Sciatic nerve (tissue), 2 donors: ENCODE results near the gene PATZ1. TPM values are rescaled to one million over a fixed set of nuclear protein-coding genes. Genes with fewer than 3 reads are reported as not detected.
"Not testable (repeated sequence)": the region's sequence is repeated elsewhere in the genome, so short reads cannot be mapped to it uniquely, and the experiment has no call there.

Experiments
- ATAC-seq: fragments of 200-7000 bp; cut with Tn5 transposase; one replicate; pipeline ENCODE4 v1.9.1; 2020; ENCODE audit warnings: mild to moderate bottlenecking, moderate library complexity
- DNase-seq: peaks from one replicate; pipeline ENCODE4 v3.0.0-alpha.2; 2020; ENCODE audit warnings: low spot score
- intact Hi-C: fragments of 100-400 bp; cut with DNase I; formaldehyde crosslinking; loops from one replicate; pipeline ENCODE4 v1.14.2; 2022
- total RNA-seq: library from RNA; stranded (reverse); fragmentation: NEBNext Ultra II Directional; extraction: Animal tissue kit (Norgen Biotek cat#: 25700); gene quantifications from one replicate; pipeline ENCODE4 v1.2.1, GENCODE V29; 2021
- donor health status: DM: no; HTN: no; CAD: no.
- donor health status: DM: no; HTN: no; CAD: no.

Gene PATZ1
- total RNA-seq, 1 donor from 2014 or later: 20.3 TPM

- intact Hi-C loops: no loop called here
- ATAC-seq: no peak
- DNase-seq: no peak
Measured at GRCh38 chr22:31326877-31327276, 19.3 kb downstream of the PATZ1 start.

GRCh38 chr22:31323578-31324550 is 22.3 kb downstream of the PATZ1 start:
- ATAC-seq (no peak), DNase-seq (no peak)
- intact Hi-C loops: no loop called here

- ATAC-seq (peak; percentile 22), DNase-seq (peak; percentile 48)
- intact Hi-C loops: loop anchor here (1.0 kb wide), 1 partner anchor 28 kb away; no protein-coding TSS in a partner anchor
Measured at GRCh38 chr22:31321421-31321820, 24.7 kb downstream of the PATZ1 start.

DNA sequence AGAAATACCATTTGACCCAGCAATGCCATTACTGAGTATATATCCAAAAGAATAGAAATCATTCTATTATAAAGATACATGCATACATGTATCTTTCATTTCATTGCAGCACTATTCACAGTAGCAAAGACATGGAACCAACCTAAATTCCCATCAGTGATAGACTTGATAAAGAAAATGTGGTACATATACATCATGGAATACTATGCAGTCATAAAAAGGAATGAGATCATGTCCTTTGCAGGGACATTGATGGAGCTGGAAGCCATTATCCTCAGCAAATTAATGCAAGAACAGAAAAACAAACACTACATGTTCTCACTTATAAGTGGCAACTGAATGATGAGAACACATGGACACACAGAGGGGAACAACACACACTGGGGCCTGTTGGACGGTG is 31.9 kb downstream of the PATZ1 start:
- intact Hi-C loops, ATAC-seq, DNase-seq: not testable (repeated sequence)

DNA sequence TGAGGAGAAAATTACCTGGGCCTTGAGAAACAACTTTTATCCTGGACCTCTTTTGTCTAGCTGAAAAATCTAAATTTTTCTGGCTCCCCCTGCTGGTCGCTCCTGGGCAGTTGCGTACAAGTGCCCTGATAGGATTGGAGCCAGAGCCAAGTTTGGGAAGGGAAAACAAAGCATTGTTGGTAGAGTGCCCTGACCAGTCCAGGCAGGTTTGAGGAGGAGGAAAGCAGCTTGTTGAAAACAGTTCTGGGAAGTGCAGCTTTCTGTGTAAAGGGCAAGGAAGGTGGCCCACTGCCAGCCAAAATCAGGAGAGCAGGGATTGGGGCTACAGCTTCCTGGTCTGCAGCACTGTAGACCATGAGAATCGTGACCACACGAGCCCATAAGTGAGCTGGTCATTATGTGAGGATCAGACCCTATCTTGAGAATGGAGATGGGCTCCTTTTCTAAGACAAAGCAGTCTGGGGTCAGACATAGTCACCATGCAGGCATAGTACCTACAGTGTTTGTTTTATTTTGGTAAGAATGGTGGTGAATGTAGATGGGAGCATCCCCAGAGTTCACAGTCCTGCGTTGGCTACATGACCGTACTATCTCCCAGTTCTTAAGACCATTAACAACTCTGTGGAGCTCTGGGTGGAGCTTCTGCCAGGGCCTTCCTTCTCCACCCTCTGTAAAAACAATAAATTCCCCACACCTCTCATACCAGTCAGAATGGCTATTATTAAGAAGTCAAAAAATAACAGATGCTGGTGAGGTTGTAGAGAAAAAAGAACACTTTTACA is 32.6 kb downstream of the PATZ1 start:
- DNase-seq (peak; percentile 82), ATAC-seq (peak; percentile 97)
- intact Hi-C loops: no loop called here

DNA sequence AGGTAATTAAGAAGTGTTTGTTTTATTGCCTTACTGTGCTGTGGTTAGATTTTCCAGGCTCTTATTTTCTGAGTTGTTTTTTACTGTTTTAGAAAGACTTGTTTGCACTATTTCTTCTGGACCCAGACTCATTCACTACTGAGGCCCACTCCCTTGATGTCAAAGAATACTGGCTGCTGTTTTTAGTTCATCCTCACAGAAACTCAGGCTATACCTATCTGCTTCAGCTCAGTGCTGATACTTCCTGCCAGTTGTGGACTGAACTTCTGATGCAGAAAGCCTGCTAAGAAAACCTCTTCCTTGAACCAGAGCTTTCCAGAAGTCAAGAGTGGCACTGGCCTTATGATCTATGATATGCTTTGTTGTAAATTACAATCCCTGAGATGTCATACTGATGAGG is 38.0 kb downstream of the PATZ1 start:
- DNase-seq: no peak
- ATAC-seq: no peak
- intact Hi-C loops: no loop called here

- intact Hi-C loops: no loop called here
- no peak for ATAC-seq
- no peak for DNase-seq
Measured at GRCh38 chr22:31305194-31305593, 41.0 kb downstream of the PATZ1 start.

DNA sequence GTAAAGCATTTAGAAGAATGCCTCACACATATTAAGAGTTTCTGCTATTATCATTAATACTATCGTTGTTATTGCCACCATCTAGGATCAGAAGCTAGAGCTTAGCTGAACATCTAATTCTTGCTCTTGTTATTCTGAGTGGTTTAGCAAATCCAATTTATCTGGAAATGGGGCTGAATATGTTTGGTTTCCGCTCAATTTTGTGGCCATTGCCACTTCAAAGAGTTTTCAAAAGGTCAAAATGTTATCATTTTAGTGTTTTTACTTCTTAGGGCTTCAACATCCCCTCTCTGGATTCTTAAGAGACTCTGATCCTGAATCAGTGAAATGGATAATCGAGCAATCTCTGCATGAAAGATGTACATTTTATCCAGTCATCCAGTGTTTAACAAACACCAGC is 43.6 kb downstream of the PATZ1 start:
- ATAC-seq (no peak), DNase-seq (no peak)
- intact Hi-C loops: no loop called here

GRCh38 chr22:31302006-31302405 is 44.1 kb downstream of the PATZ1 start:
- ATAC-seq (no peak), DNase-seq (no peak)
- intact Hi-C loops: no loop called here

DNA sequence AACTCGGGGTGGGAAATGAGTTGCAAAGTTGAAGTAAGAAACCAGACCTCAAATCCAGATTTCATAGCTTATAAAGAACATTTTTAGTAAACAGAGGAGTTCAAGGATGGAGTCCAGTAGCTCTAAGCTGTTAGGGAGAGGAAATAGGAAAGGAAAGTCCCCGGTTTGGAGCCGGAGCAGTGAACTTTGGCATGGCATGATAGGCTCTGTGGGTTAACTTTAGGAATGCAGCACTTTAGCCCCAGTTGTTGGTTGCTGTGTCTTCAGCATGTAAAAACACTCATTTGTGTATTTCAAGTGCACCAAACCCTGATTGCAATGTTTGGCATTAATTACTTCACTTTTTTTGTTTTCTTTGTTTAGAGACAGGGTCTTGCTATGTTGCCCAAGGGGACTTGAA is 45.2 kb downstream of the PATZ1 start:
- intact Hi-C loops: no loop called here
- DNase-seq: no peak
- ATAC-seq: no peak

- peak; percentile 28 for ATAC-seq
- no peak for DNase-seq
- intact Hi-C loops: no loop called here
Measured at GRCh38 chr22:31295831-31296657, 50.1 kb downstream of the PATZ1 start.

GRCh38 chr22:31295360-31295759 is 50.8 kb downstream of the PATZ1 start:
- intact Hi-C loops: no loop called here
- DNase-seq (no peak), ATAC-seq (no peak)

GRCh38 chr22:31292236-31292989 is 53.7 kb downstream of the PATZ1 start, which contains the start of gene PIK3IP1:
TSS of gene PIK3IP1 (minus strand) at chr22:31292488. CDS start at chr22:31292344, 144 bp downstream.
- intact Hi-C loops: no loop called here
- ATAC-seq: peak; percentile 80
- peak; percentile 93 for DNase-seq

GRCh38 chr22:31291481-31292235 is 54.5 kb downstream of the PATZ1 start:
- intact Hi-C loops: no loop called here
- DNase-seq (no peak), ATAC-seq (no peak)

GRCh38 chr22:31290494-31291471 is 55.4 kb downstream of the PATZ1 start:
- intact Hi-C loops: no loop called here
- peak; percentile 95 for ATAC-seq

GRCh38 chr22:31289344-31289743 is 56.8 kb downstream of the PATZ1 start:
- no peak for DNase-seq
- no peak for ATAC-seq
- intact Hi-C loops: no loop called here

More at GRCh38 chr22:31290494-31291471, 55.4 kb downstream of the PATZ1 start:
- peak; percentile 97 for DNase-seq
